Uterus (tissue), 4 donors: ENCODE results near the gene PPFIA3. TPM values are rescaled to one million over a fixed set of nuclear protein-coding genes. Genes with fewer than 3 reads are reported as not detected.
"Not testable (repeated sequence)": the region's sequence is repeated elsewhere in the genome, so short reads cannot be mapped to it uniquely, and the experiment has no call there.

Source experiments
- DNase-seq, 2 donors: peaks; one replicate each; pipeline ENCODE4 v3.0.0-alpha.2; 2019 to 2020
- H3K27ac ChIP-seq, 2 donors: fragments of 200-600 bp; sonication (generic); 1 replicate in 1 of 2; 2 replicates in 1 of 2; pipeline ENCODE4 v1.5.1; 2016 to 2018
- H3K27me3 ChIP-seq, 2 donors: fragments of 200-600 bp; sonication (generic); one replicate each; pipeline ENCODE4 v1.5.1; 2018 to 2019; ENCODE audit warnings: control low read depth in 1 of 2
- H3K36me3 ChIP-seq, 2 donors: fragments of 200-600 bp; sonication (generic); one replicate each; pipeline ENCODE4 v1.5.1; 2019; ENCODE audit warnings: control low read depth in 1 of 2
- H3K4me1 ChIP-seq, 2 donors: fragments of 200-600 bp; sonication (generic); one replicate each; pipeline ENCODE4 v1.5.1; 2018 to 2019; ENCODE audit warnings: control low read depth in 1 of 2
- H3K4me3 ChIP-seq, 2 donors: fragments of 200-600 bp; sonication (generic); 1 replicate in 1 of 2; 2 replicates in 1 of 2; pipeline ENCODE4 v1.5.1; 2018 to 2019; ENCODE audit warnings: mild to moderate bottlenecking in 1 of 2
- H3K9me3 ChIP-seq, 2 donors: fragments of 200-600 bp; sonication (generic); one replicate each; pipeline ENCODE4 v1.5.1; 2019; ENCODE audit warnings: control low read depth in 1 of 2
- POLR2A ChIP-seq, 2 donors: fragments of 450-650 bp; IDR thresholded peaks; one replicate each; pipeline ENCODE4 v1.6.1; 2016; ENCODE audit warnings: antibody characterized with exemption in 2 of 2, mild to moderate bottlenecking in 1 of 2, moderate library complexity in 1 of 2
- intact Hi-C: fragments of 100-400 bp; cut with DNase I; formaldehyde crosslinking; loops from one replicate; pipeline ENCODE4 v1.15.1; 2023; ENCODE audit warnings: low total_unique reads
- total RNA-seq, 4 donors: library from RNA; depleted of rRNA in 3 of 4; stranded (reverse); fragments of >200 nt in 3 of 4; gene quantifications; one replicate each; pipeline versions ENCODE4 v1.1.0 to v1.2.4, GENCODE V29; 2014 to 2023
- TF ChIP-seq, protein P1 (sequence below), 4 experiments: fragments of 200-600 bp in 2 of 4; fragments of 450-650 bp in 2 of 4; sonication (generic) in 2 of 4; IDR thresholded peaks; one replicate each; pipeline ENCODE4 v1.5.1; 2016 to 2019; ENCODE audit warnings: antibody characterized with exemption in 4 of 4, mild to moderate bottlenecking in 2 of 4, moderate library complexity in 1 of 4
- donor health status: DM: yes; HTN: yes; CAD: no.

Gene PPFIA3
- total RNA-seq, 4 donors from 2014 or later, result 0.51 to 8.3 (median 7.4) TPM; not detected in 1

DNA sequence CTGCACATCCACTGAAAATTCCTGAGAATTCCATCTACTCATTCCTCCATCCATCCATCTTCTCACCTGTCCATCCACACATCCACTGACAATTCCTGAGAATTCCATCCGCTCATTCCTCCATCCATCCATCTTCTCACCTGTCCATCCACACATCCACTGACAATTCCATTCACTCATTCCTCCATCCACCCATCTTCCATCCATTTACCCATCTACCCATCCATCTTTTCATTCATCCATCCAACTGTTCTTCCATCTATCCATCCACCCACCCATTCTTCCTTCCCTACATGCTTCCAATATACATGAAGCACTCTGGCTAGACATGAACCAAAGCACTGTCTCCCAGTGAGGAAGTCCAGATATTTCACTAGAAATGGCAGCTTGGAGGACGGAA lies 53.9 kb downstream of the PPFIA3 start:
- Histone ChIP-seq H3K27me3 (no peaks in the 10 kb centered on the region), H3K4me1 (no peaks in the 10 kb centered on the region), H3K4me3 (no peak overlapping the region), H3K27ac (no peak overlapping the region), H3K36me3 (no peaks in the 10 kb centered on the region), H3K9me3 (no peaks in the 10 kb centered on the region)
- intact Hi-C loops, result no loop called here
- TF ChIP-seq, protein P1, sequence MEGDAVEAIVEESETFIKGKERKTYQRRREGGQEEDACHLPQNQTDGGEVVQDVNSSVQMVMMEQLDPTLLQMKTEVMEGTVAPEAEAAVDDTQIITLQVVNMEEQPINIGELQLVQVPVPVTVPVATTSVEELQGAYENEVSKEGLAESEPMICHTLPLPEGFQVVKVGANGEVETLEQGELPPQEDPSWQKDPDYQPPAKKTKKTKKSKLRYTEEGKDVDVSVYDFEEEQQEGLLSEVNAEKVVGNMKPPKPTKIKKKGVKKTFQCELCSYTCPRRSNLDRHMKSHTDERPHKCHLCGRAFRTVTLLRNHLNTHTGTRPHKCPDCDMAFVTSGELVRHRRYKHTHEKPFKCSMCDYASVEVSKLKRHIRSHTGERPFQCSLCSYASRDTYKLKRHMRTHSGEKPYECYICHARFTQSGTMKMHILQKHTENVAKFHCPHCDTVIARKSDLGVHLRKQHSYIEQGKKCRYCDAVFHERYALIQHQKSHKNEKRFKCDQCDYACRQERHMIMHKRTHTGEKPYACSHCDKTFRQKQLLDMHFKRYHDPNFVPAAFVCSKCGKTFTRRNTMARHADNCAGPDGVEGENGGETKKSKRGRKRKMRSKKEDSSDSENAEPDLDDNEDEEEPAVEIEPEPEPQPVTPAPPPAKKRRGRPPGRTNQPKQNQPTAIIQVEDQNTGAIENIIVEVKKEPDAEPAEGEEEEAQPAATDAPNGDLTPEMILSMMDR (IDR thresholded peaks at IDR 0.05), result no peak
- no peak for TF ChIP-seq POLR2A (IDR thresholded peaks at IDR 0.05)
- no peak for DNase-seq

DNA sequence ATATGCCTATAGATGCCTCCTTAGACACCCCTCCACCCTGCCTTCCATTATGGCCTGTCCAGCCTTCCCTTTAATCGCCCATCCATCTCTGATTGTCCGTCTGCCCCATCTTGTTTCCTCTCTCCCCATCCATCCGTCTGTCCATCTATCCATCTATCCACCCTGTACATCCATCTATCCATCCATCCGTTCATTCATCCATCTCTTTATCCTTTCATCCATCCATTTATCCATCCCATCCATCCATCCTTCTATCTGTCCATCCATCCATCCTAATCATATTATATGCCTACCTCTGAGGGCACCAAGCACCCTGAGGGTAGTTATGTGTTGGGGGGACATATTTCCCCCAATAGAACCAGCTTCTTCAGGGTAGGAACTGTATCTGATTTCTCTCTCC lies 61.3 kb downstream of the PPFIA3 start:
- Histone ChIP-seq H3K36me3 (no peaks in the 10 kb centered on the region), H3K4me1 (no peaks in the 10 kb centered on the region), H3K9me3 (no peaks in the 10 kb centered on the region), H3K27ac (no peak overlapping the region), H3K4me3 (no peak overlapping the region), H3K27me3 (no peaks in the 10 kb centered on the region)
- DNase-seq, result no peak
- TF ChIP-seq, protein P1 (IDR thresholded peaks at IDR 0.05), result no peak
- TF ChIP-seq POLR2A (IDR thresholded peaks at IDR 0.05), result no peak
- intact Hi-C loops, result no loop called here

- intact Hi-C loops, H3K9me3 ChIP-seq, H3K36me3 ChIP-seq, H3K4me1 ChIP-seq, DNase-seq, H3K27ac ChIP-seq, H3K4me3 ChIP-seq, H3K27me3 ChIP-seq: not testable (repeated sequence)
Measured at GRCh38 chr19:49182010-49182847, 62.9 kb downstream of the PPFIA3 start.

- TF ChIP-seq, protein P1 (IDR thresholded peaks at IDR 0.05), result no peak
- TF ChIP-seq POLR2A (IDR thresholded peaks at IDR 0.05), result no peak
- Histone ChIP-seq H3K27me3 (no peaks in the 10 kb centered on the region), H3K36me3 (no peaks in the 10 kb centered on the region), H3K4me3 (no peak overlapping the region), H3K27ac (no peak overlapping the region), H3K9me3 (no peaks in the 10 kb centered on the region), H3K4me1 (no peaks in the 10 kb centered on the region)
- DNase-seq, result no peak
- intact Hi-C loops, result no loop called here
Measured at GRCh38 chr19:49182848-49183375, 63.6 kb downstream of the PPFIA3 start.

GRCh38 chr19:49186108-49186507 lies 66.8 kb downstream of the PPFIA3 start:
- no peak for DNase-seq
- H3K36me3 ChIP-seq, result no peaks in the 10 kb centered on the region
- no peak for TF ChIP-seq POLR2A (IDR thresholded peaks at IDR 0.05)
- TF ChIP-seq, protein P1 (IDR thresholded peaks at IDR 0.05), result no peak
- H3K27ac ChIP-seq, result no peak overlapping the region
- no peaks in the 10 kb centered on the region for H3K4me1 ChIP-seq
- H3K4me3 ChIP-seq, result no peak overlapping the region
- H3K27me3 ChIP-seq, result no peaks in the 10 kb centered on the region
- intact Hi-C loops, result no loop called here
- H3K9me3 ChIP-seq, result no peaks in the 10 kb centered on the region
